CD4-positive, alpha-beta T cell (primary cell): ENCODE results near the gene PTGER1. TPM values are rescaled to one million over a fixed set of nuclear protein-coding genes. Genes with fewer than 3 reads are reported as not detected.

Source experiments
- ATAC-seq: fragments of 200-7000 bp; cut with Tn5 transposase; one replicate; pipeline ENCODE4 v1.10.0; 2022; ENCODE audit warnings: mild to moderate bottlenecking; ENCODE audit not compliant: poor library complexity
- CTCF ChIA-PET: fragments of 350-600 bp; sonication (Branson Sonifier 250); formaldehyde crosslinking; loops from one replicate; lab custom pipeline; 2021; ENCODE audit warnings: antibody characterized with exemption, inconsistent platforms; lab: Charles Lee
- POLR2A ChIA-PET: fragments of 350-600 bp; sonication (Branson Sonifier 250); formaldehyde crosslinking; loops from one replicate; lab custom pipeline; 2021; ENCODE audit warnings: antibody characterized with exemption, inconsistent platforms; lab: Charles Lee
- DNase-seq, 14 experiments: peaks; one replicate each; pipeline ENCODE4 v3.0.0-alpha.2; 2013 to 2020; ENCODE audit warnings: mixed read lengths in 2 of 14
- H3K27ac ChIP-seq, 2 donors: one replicate each; pipeline versions ENCODE4 v1.5.1 to v1.7.0; 2013; ENCODE audit warnings: low read length in 2 of 2, low read depth in 1 of 2, mild to moderate bottlenecking in 1 of 2
- H3K27me3 ChIP-seq, 2 experiments: 1 replicate in 1 of 2; 2 replicates in 1 of 2; pipeline versions ENCODE4 v1.6.1 to v1.7.0; 2013; ENCODE audit warnings: low read length in 2 of 2, control low read depth in 1 of 2, mild to moderate bottlenecking in 1 of 2, moderate library complexity in 1 of 2; ENCODE audit not compliant: insufficient read depth in 2 of 2, control insufficient read depth in 1 of 2
- H3K36me3 ChIP-seq: one replicate; pipeline ENCODE4 v1.6.1; 2013; ENCODE audit warnings: low read length, control low read depth; ENCODE audit not compliant: insufficient read depth
- H3K4me1 ChIP-seq: one replicate; pipeline ENCODE4 v1.6.1; 2013; ENCODE audit warnings: low read length, control low read depth; ENCODE audit not compliant: insufficient read depth
- H3K4me3 ChIP-seq: one replicate; pipeline ENCODE4 v1.5.1; 2013; ENCODE audit warnings: mild to moderate bottlenecking, low read length, moderate library complexity
- H3K9me3 ChIP-seq, 2 experiments: 1 replicate in 1 of 2; 2 replicates in 1 of 2; pipeline versions ENCODE4 v1.6.1 to v1.7.0; 2013; ENCODE audit warnings: low read length in 2 of 2, mild to moderate bottlenecking in 2 of 2, control low read depth in 1 of 2, moderate library complexity in 1 of 2; ENCODE audit not compliant: control insufficient read depth in 1 of 2, insufficient read depth in 1 of 2
- H3K27ac Mint-ChIP-seq: one replicate; pipeline ENCODE4 v1.8.0; 2020; ENCODE audit warnings: mixed read lengths
- H3K27me3 Mint-ChIP-seq: one replicate; pipeline ENCODE4 v1.8.0; 2021; ENCODE audit warnings: mixed read lengths
- H3K36me3 Mint-ChIP-seq: one replicate; pipeline ENCODE4 v1.8.0; 2021; ENCODE audit warnings: low read depth, mixed read lengths
- H3K4me1 Mint-ChIP-seq: one replicate; pipeline ENCODE4 v1.8.0; 2021; ENCODE audit warnings: low read depth, mixed read lengths
- H3K4me3 Mint-ChIP-seq: one replicate; pipeline ENCODE4 v1.8.0; 2020; ENCODE audit warnings: mild to moderate bottlenecking, mixed read lengths
- H3K9me3 Mint-ChIP-seq: one replicate; pipeline ENCODE4 v1.8.0; 2020; ENCODE audit warnings: mixed read lengths
- CTCF ChIP-seq: fragments of 200-600 bp; IDR thresholded peaks from one replicate; pipeline ENCODE4 v1.8.0; 2022; ENCODE audit warnings: antibody characterized with exemption, mild to moderate bottlenecking
- intact Hi-C, 2 experiments: fragments of 100-400 bp; cut with DNase I in 1 of 2; cut with micrococcal nuclease in 1 of 2; formaldehyde crosslinking; loops; one replicate each; pipeline versions ENCODE4 v1.15.1 to v1.9.0; 2023 to 2025; cut with DNase I, micrococcal nuclease
- total RNA-seq, 174 experiments: library from RNA in 2 of 174; stranded (reverse) in 2 of 174; gene quantifications; one replicate each; pipeline ENCODE4 v1.2.3 and lab custom pipeline; 2021 to 2026

PTGER1 gene
- total RNA-seq, 2 experiments from 2014 or later: not detected

GRCh38 chr19:14437578-14438140 lies 37.5 kb downstream of the PTGER1 start:
- CTCF ChIA-PET: interaction anchor here (0.9 to 1.3 kb wide), 2 partner anchors 35 to 301 kb away, joined by 5 read pairs; partner anchors contain the start of gene ASF1B
- H3K27me3 Mint-ChIP-seq: no peaks in the 10 kb centered on the region
- intact Hi-C loops: no loop called here
- no peak for TF ChIP-seq CTCF
- H3K4me1 ChIP-seq: peaks cover 75% of the 10 kb centered on the region
- ATAC-seq (no peak), DNase-seq (no peak)
- peaks cover 65% of the 10 kb centered on the region for H3K4me1 Mint-ChIP-seq
- peaks cover 20% of the 10 kb centered on the region for H3K36me3 ChIP-seq
- POLR2A ChIA-PET: interaction anchor here (0.8 to 1.0 kb wide), 3 partner anchors 8 to 57 kb away, joined by 3 read pairs; partner anchors contain the start of gene ADGRE5
- no peaks in the 10 kb centered on the region for H3K9me3 Mint-ChIP-seq
- peak overlapping the region; percentile 40 for H3K4me3 Mint-ChIP-seq
- no peak overlapping the region for H3K4me3 ChIP-seq
- peaks cover 22% of the 10 kb centered on the region for H3K36me3 Mint-ChIP-seq
- H3K27ac Mint-ChIP-seq: peak overlapping the region; percentile 71
- H3K27me3 ChIP-seq: no peaks in the 10 kb centered on the region
- no peaks in the 10 kb centered on the region for H3K9me3 ChIP-seq
- no peak overlapping the region for H3K27ac ChIP-seq

- Mint-ChIP-seq H3K9me3 (no peaks in the 10 kb centered on the region), H3K27me3 (no peaks in the 10 kb centered on the region), H3K4me3 (peak overlapping the region; percentile 90), H3K4me1 (peaks cover 63% of the 10 kb centered on the region), H3K36me3 (peaks cover 7% of the 10 kb centered on the region), H3K27ac (peak overlapping the region; percentile 91)
- ChIA-PET CTCF (interaction anchor here (0.8 to 1.5 kb wide), 3 partner anchors 10 to 74 kb away, joined by 3 read pairs; no protein-coding TSS in a partner anchor), POLR2A (interaction anchor here (0.6 to 1.4 kb wide), 2 partner anchors 36 to 1936 kb away, joined by 3 read pairs; no protein-coding TSS in a partner anchor)
- H3K27ac ChIP-seq: peak overlapping the region in 1 of 2 donors; percentile 82
- intact Hi-C loops: no loop called here
- ATAC-seq: no peak
- no peaks in the 10 kb centered on the region for H3K27me3 ChIP-seq
- no peak for DNase-seq
- H3K9me3 ChIP-seq: no peaks in the 10 kb centered on the region
- H3K36me3 ChIP-seq: peaks cover 6% of the 10 kb centered on the region
- H3K4me3 ChIP-seq: no peak overlapping the region
- TF ChIP-seq CTCF: no peak
- peaks cover 66% of the 10 kb centered on the region for H3K4me1 ChIP-seq
These were observed 39.7 kb downstream of the PTGER1 start for GRCh38 chr19:14435320-14436050.

- H3K9me3 Mint-ChIP-seq: no peaks in the 10 kb centered on the region
- ChIA-PET CTCF (interaction anchor here (1.5 kb wide), 1 partner anchor 45 kb away, joined by 3 read pairs; no protein-coding TSS in a partner anchor), POLR2A (interaction anchor here (1.1 to 1.4 kb wide), 2 partner anchors 37 to 83 kb away, joined by 3 to 6 read pairs; partner anchors contain the start of gene DNAJB1)
- Histone ChIP-seq H3K4me1 (peaks cover 58% of the 10 kb centered on the region), H3K4me3 (peak overlapping the region; percentile 85), H3K9me3 (no peaks in the 10 kb centered on the region), H3K36me3 (peaks cover 6% of the 10 kb centered on the region), H3K27ac (peak overlapping the region; percentile 74 to 82), H3K27me3 (no peaks in the 10 kb centered on the region)
- no peaks in the 10 kb centered on the region for H3K36me3 Mint-ChIP-seq
- peak in 5 of 14 experiments; percentile 23 to 78 (median 42) for DNase-seq
- ATAC-seq: no peak
- TF ChIP-seq CTCF: no peak
- peak overlapping the region; percentile 90 for H3K4me3 Mint-ChIP-seq
- no peaks in the 10 kb centered on the region for H3K27me3 Mint-ChIP-seq
- H3K27ac Mint-ChIP-seq: peak overlapping the region; percentile 91
- intact Hi-C loops: loop anchor here in 1 of 2 experiments (5.0 kb wide), 1 partner anchor 53 kb away; no protein-coding TSS in a partner anchor
- peaks cover 56% of the 10 kb centered on the region for H3K4me1 Mint-ChIP-seq
These were observed 40.4 kb downstream of the PTGER1 start for GRCh38 chr19:14434543-14435319.
